Neural progenitor cell (in vitro differentiated cells): ENCODE measurements around the gene PRCD. TPM values are rescaled to one million over a fixed set of nuclear protein-coding genes. Genes with fewer than 3 reads are reported as not detected.

Experiments used
- DNase-seq: peaks from one replicate; pipeline ENCODE4 v3.0.0-alpha.2; 2016; ENCODE audit warnings: low spot score
- H2AFZ ChIP-seq: fragments of 200-600 bp; sonication (generic); replicated peaks from 2 replicates; pipeline ENCODE4 v1.6.1; 2016; ENCODE audit warnings: antibody characterized with exemption
- H3F3A ChIP-seq: fragments of 200-600 bp; sonication (generic); 2 replicates; pipeline ENCODE4 v1.6.1; 2016; ENCODE audit warnings: antibody characterized with exemption, low read depth
- H3K27ac ChIP-seq: fragments of 200-600 bp; sonication (generic); 2 replicates; pipeline ENCODE4 v1.5.1; 2016; ENCODE audit warnings: mild to moderate bottlenecking
- H3K27me3 ChIP-seq: fragments of 200-600 bp; sonication (generic); 2 replicates; pipeline ENCODE4 v1.6.1; 2016; ENCODE audit warnings: mild to moderate bottlenecking, moderate library complexity
- H3K36me3 ChIP-seq: fragments of 200-600 bp; sonication (generic); 2 replicates; pipeline ENCODE4 v1.5.1; 2016
- H3K4me1 ChIP-seq: fragments of 200-600 bp; sonication (generic); 2 replicates; pipeline ENCODE4 v1.6.1; 2016; ENCODE audit warnings: mixed run types
- H3K4me2 ChIP-seq: fragments of 200-600 bp; sonication (generic); 2 replicates; pipeline ENCODE4 v1.6.1; 2016
- H3K4me3 ChIP-seq: fragments of 200-600 bp; sonication (generic); 2 replicates; pipeline ENCODE4 v1.5.1; 2016
- H3K79me2 ChIP-seq: fragments of 200-600 bp; sonication (generic); 2 replicates; pipeline ENCODE4 v1.6.1; 2016; ENCODE audit warnings: low read depth
- H3K9ac ChIP-seq: fragments of 200-600 bp; sonication (generic); 2 replicates; pipeline ENCODE4 v1.6.1; 2016
- H3K9me3 ChIP-seq: fragments of 200-600 bp; sonication (generic); 2 replicates; pipeline ENCODE4 v1.5.1; 2016; ENCODE audit warnings: low read depth
- H4K20me1 ChIP-seq: fragments of 200-600 bp; sonication (generic); 2 replicates; pipeline ENCODE4 v1.6.1; 2016; ENCODE audit warnings: low read depth
- H3K27ac Mint-ChIP-seq: 3 replicates; pipeline ENCODE4 v1.8.0; 2021; ENCODE audit warnings: mixed read lengths
- H3K27me3 Mint-ChIP-seq: 2 replicates; pipeline ENCODE4 v1.8.0; 2022; ENCODE audit warnings: low read depth, mild to moderate bottlenecking, inconsistent platforms, moderate library complexity, mixed read lengths; ENCODE audit not compliant: insufficient read depth
- H3K36me3 Mint-ChIP-seq: 3 replicates; pipeline ENCODE4 v1.8.0; 2021; ENCODE audit warnings: mixed read lengths
- H3K4me1 Mint-ChIP-seq: 3 replicates; pipeline ENCODE4 v1.8.0; 2021; ENCODE audit warnings: mixed read lengths
- H3K4me3 Mint-ChIP-seq: 3 replicates; pipeline ENCODE4 v1.8.0; 2021; ENCODE audit warnings: mild to moderate bottlenecking, moderate library complexity, mixed read lengths
- H3K9me3 Mint-ChIP-seq: 3 replicates; pipeline ENCODE4 v1.8.0; 2020; ENCODE audit warnings: mixed read lengths
- EZH2 ChIP-seq: fragments of 200-600 bp; sonication (generic); IDR thresholded peaks from 2 replicates; pipeline ENCODE4 v1.6.1; 2017; ENCODE audit warnings: antibody characterized with exemption, mild to moderate bottlenecking, moderate library complexity
- EZH2phosphoT487 ChIP-seq: fragments of 200-600 bp; sonication (generic); IDR thresholded peaks from 2 replicates; pipeline ENCODE4 v1.6.1; 2017; ENCODE audit warnings: antibody characterized with exemption
- total RNA-seq: library from RNA; depleted of rRNA; stranded (reverse); fragments of >200 nt; gene quantifications from 2 replicates; pipeline ENCODE4 v1.2.3, GENCODE V29; 2015; ENCODE audit warnings: low replicate concordance
- TF ChIP-seq, protein P1 (sequence below): fragments of 200-600 bp; sonication (generic); IDR thresholded peaks from 2 replicates; pipeline ENCODE4 v1.5.1; 2017; ENCODE audit warnings: antibody characterized with exemption, mild to moderate bottlenecking

PRCD gene
- total RNA-seq, 1 donor from 2014 or later, result not detected

GRCh38 chr17:76570457-76570856, 30.6 kb downstream of the PRCD start:
- Mint-ChIP-seq H3K36me3 (peaks cover 5% of the 10 kb centered on the region), H3K4me3 (no peak overlapping the region), H3K4me1 (peaks cover 22% of the 10 kb centered on the region), H3K27ac (no peak overlapping the region), H3K27me3 (peaks cover 3% of the 10 kb centered on the region), H3K9me3 (no peaks in the 10 kb centered on the region)
- no peak overlapping the region for H2AFZ ChIP-seq
- H3K79me2 ChIP-seq, result no peaks in the 10 kb centered on the region
- H3K9me3 ChIP-seq, result no peaks in the 10 kb centered on the region
- TF ChIP-seq EZH2phosphoT487 (no peak), EZH2 (no peak)
- TF ChIP-seq, protein P1, sequence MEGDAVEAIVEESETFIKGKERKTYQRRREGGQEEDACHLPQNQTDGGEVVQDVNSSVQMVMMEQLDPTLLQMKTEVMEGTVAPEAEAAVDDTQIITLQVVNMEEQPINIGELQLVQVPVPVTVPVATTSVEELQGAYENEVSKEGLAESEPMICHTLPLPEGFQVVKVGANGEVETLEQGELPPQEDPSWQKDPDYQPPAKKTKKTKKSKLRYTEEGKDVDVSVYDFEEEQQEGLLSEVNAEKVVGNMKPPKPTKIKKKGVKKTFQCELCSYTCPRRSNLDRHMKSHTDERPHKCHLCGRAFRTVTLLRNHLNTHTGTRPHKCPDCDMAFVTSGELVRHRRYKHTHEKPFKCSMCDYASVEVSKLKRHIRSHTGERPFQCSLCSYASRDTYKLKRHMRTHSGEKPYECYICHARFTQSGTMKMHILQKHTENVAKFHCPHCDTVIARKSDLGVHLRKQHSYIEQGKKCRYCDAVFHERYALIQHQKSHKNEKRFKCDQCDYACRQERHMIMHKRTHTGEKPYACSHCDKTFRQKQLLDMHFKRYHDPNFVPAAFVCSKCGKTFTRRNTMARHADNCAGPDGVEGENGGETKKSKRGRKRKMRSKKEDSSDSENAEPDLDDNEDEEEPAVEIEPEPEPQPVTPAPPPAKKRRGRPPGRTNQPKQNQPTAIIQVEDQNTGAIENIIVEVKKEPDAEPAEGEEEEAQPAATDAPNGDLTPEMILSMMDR, result no peak
- peaks cover 33% of the 10 kb centered on the region for H3F3A ChIP-seq
- H3K27me3 ChIP-seq, result peaks cover 16% of the 10 kb centered on the region
- H3K4me1 ChIP-seq, result peaks cover 13% of the 10 kb centered on the region
- H3K27ac ChIP-seq, result no peak overlapping the region
- H3K36me3 ChIP-seq, result no peaks in the 10 kb centered on the region
- peaks cover 52% of the 10 kb centered on the region for H4K20me1 ChIP-seq
- DNase-seq, result no peak
- H3K4me2 ChIP-seq, result peak overlapping the region; percentile 38
- no peak overlapping the region for H3K4me3 ChIP-seq
- no peak overlapping the region for H3K9ac ChIP-seq

DNA sequence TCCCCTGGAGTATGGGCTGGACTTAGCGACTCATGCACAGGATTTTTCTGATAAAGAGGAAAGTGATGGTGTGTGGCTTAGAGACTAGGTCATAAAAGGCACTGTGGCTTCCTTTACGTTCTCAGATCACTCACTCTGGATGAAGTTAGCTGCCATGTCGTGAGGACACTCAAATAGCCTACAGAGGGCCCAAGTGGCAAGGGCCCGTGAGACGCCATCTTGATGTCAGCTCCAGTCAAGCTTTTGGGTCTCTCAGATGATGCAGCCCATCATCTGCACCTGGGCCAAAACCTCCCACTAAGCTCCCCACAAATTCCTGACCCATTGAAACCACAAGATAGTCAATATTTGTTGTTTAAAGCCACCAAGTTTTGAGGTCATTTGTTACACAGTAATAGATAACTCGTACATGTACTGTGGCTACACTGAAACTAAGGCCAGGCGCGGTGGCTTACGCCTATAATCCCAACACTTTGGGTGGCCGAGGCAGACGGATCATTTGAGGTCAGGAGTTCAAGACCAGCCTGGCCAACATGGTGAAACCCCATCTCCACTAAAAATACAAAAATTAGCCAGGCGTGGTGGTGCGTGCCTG, 31.1 kb downstream of the PRCD start:
- Mint-ChIP-seq H3K27ac (no peak overlapping the region), H3K4me3 (no peak overlapping the region), H3K36me3 (peaks cover 3% of the 10 kb centered on the region), H3K27me3 (peaks cover 3% of the 10 kb centered on the region), H3K4me1 (peaks cover 20% of the 10 kb centered on the region), H3K9me3 (no peaks in the 10 kb centered on the region)
- peaks cover 46% of the 10 kb centered on the region for H4K20me1 ChIP-seq
- no peaks in the 10 kb centered on the region for H3K36me3 ChIP-seq
- no peak overlapping the region for H3K9ac ChIP-seq
- no peak overlapping the region for H3K4me2 ChIP-seq
- no peak overlapping the region for H3K27ac ChIP-seq
- no peaks in the 10 kb centered on the region for H3K9me3 ChIP-seq
- H3K27me3 ChIP-seq, result peaks cover 16% of the 10 kb centered on the region
- DNase-seq, result no peak
- H3F3A ChIP-seq, result peaks cover 30% of the 10 kb centered on the region
- peaks cover 13% of the 10 kb centered on the region for H3K4me1 ChIP-seq
- no peaks in the 10 kb centered on the region for H3K79me2 ChIP-seq
- TF ChIP-seq, protein P1, result no peak
- TF ChIP-seq EZH2phosphoT487, result no peak
- TF ChIP-seq EZH2, result no peak
- H3K4me3 ChIP-seq, result no peak overlapping the region
- H2AFZ ChIP-seq, result no peak overlapping the region

- Histone ChIP-seq H3K36me3 (no peaks in the 10 kb centered on the region), H3K27ac (no peak overlapping the region), H3F3A (peaks cover 16% of the 10 kb centered on the region), H3K9me3 (no peaks in the 10 kb centered on the region), H2AFZ (no peak overlapping the region), H4K20me1 (peaks cover 33% of the 10 kb centered on the region), H3K4me2 (no peak overlapping the region), H3K27me3 (peaks cover 17% of the 10 kb centered on the region), H3K9ac (no peak overlapping the region), H3K4me1 (peaks cover 13% of the 10 kb centered on the region), H3K4me3 (no peak overlapping the region), H3K79me2 (no peaks in the 10 kb centered on the region)
- H3K27ac Mint-ChIP-seq, result no peak overlapping the region
- DNase-seq, result no peak
- H3K9me3 Mint-ChIP-seq, result no peaks in the 10 kb centered on the region
- no peaks in the 10 kb centered on the region for H3K36me3 Mint-ChIP-seq
- TF ChIP-seq EZH2phosphoT487 (no peak), EZH2 (no peak)
- TF ChIP-seq, protein P1, result no peak
- no peak overlapping the region for H3K4me3 Mint-ChIP-seq
- peaks cover 14% of the 10 kb centered on the region for H3K4me1 Mint-ChIP-seq
- H3K27me3 Mint-ChIP-seq, result peaks cover 3% of the 10 kb centered on the region
Observed at GRCh38 chr17:76572201-76572910, 32.5 kb downstream of the PRCD start.
